Measurements from ENCODE around the gene ZNF132.
"Not testable (repeated sequence)": the region's sequence is repeated elsewhere in the genome, so short reads cannot be mapped to it uniquely, and the experiment has no call there.

The ZNF132 gene

GRCh38 chr19:58474997-58475713 lies 35.2 kb upstream of the ZNF132 start:
- no peak for DNase-seq (ENCODE audit: extremely low spot score)
- no peak for TF ChIP-seq CTCF (IDR thresholded peaks at IDR 0.05; ENCODE audit: control extremely low read depth, extremely low read depth, low read depth, missing control alignments)
- ChIA-PET POLR2A (no interaction called here), CTCF (interaction anchor here (1.2 to 1.7 kb wide), 3 partner anchors 9 to 45 kb away, joined by 3 to 4 read pairs (median 3); partner anchors contain the start of gene ZBTB45)

- CTCF ChIA-PET = interaction anchor here (1.1 to 1.7 kb wide), 4 partner anchors 8 to 45 kb away, joined by 3 read pairs; partner anchors contain the start of gene ZBTB45
- POLR2A ChIA-PET = interaction anchor here (0.6 kb wide), 1 partner anchor 10 kb away, joined by 4 read pairs; no protein-coding TSS in a partner anchor
- TF ChIP-seq CTCF (IDR thresholded peaks at IDR 0.05; ENCODE audit: control extremely low read depth, extremely low read depth, low read depth, missing control alignments) = no peak
- DNase-seq (ENCODE audit: extremely low spot score) = no peak
Observed at GRCh38 chr19:58474291-58474996, 34.5 kb upstream of the ZNF132 start.

- ChIA-PET POLR2A (interaction anchor here (0.6 kb wide), 1 partner anchor 9 kb away, joined by 4 read pairs; no protein-coding TSS in a partner anchor), CTCF (interaction anchor here (1.1 to 1.4 kb wide), 2 partner anchors 15 to 40 kb away, joined by 3 read pairs; no protein-coding TSS in a partner anchor)
- no peak for DNase-seq (ENCODE audit: extremely low spot score)
- TF ChIP-seq CTCF (IDR thresholded peaks at IDR 0.05; ENCODE audit: control extremely low read depth, extremely low read depth, low read depth, missing control alignments) = no peak
Observed at GRCh38 chr19:58473775-58474174, 33.8 kb upstream of the ZNF132 start.

GRCh38 chr19:58471736-58472135 lies 31.8 kb upstream of the ZNF132 start:
- ChIA-PET CTCF (interaction anchor here (1.7 kb wide), 1 partner anchor 10 kb away, joined by 4 read pairs; no protein-coding TSS in a partner anchor), POLR2A (no interaction called here)
- no peak for TF ChIP-seq CTCF (IDR thresholded peaks at IDR 0.05; ENCODE audit: control extremely low read depth, extremely low read depth, low read depth, missing control alignments)
- no peak for DNase-seq (ENCODE audit: extremely low spot score)

GRCh38 chr19:58470837-58471543 lies 31.0 kb upstream of the ZNF132 start:
- POLR2A ChIA-PET; DNase-seq (ENCODE audit: extremely low spot score): not testable (repeated sequence)
- CTCF ChIA-PET = interaction anchor here (1.6 to 1.7 kb wide), 2 partner anchors 9 to 1064 kb away, joined by 3 to 4 read pairs; no protein-coding TSS in a partner anchor

GRCh38 chr19:58469241-58470013 lies 29.5 kb upstream of the ZNF132 start:
- CTCF ChIA-PET = interaction anchor here (1.0 to 1.6 kb wide), 4 partner anchors 16 to 1063 kb away, joined by 3 to 5 read pairs (median 4); partner anchors contain the start of gene CHMP2A
- no peak for DNase-seq (ENCODE audit: extremely low spot score)
- POLR2A ChIA-PET = no interaction called here
- no peak for TF ChIP-seq CTCF (IDR thresholded peaks at IDR 0.05; ENCODE audit: control extremely low read depth, extremely low read depth, low read depth, missing control alignments)
